KG1 (cell line): Measurements from ENCODE around the gene RAPGEF6.
"Not testable (repeated sequence)": the region's sequence is repeated elsewhere in the genome, so short reads cannot be mapped to it uniquely, and the experiment has no call there.

ENCODE experiments used
- DNase-seq: peaks from one replicate; lab custom pipeline; 2025; lab: John Stamatoyannopoulos, UW

Gene RAPGEF6

DNA sequence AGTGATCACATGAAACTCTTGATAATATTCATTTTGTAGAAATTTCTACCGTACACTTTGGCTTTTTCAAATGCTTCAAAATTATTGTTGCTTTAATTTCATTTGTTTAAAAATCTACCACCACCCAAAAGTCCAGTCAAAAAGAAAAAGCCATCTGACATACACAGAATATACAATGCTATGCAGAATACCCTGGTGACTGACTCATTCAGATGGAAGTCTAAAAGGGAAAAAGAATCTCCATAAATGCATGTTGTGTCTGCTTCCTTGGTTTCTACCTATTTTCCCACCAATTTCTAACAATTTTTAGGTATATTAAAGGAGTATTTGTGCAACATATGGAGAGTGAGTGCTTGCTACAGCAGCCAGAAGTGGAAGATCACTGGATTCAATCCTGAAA lies 9.3 kb upstream of the RAPGEF6 start:
- no peak for DNase-seq

DNA sequence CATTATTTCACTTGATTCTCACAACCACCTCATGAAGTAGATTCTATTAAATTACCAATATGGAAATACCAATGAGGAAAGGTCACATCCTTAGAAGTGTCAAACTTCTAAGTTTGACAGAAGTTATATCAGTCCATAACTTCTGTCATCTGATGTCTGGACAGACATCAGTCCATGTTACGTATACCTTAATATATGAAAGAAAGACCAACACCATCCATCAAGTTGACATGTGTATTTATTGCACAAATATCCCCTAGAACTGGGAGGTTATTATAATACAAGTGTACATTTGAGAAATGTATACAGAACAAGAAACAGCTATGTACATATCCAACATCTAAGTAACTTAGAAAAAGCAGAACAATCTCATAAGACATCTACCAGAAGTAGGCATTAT lies 6.5 kb upstream of the RAPGEF6 start:
- no peak for DNase-seq

DNA sequence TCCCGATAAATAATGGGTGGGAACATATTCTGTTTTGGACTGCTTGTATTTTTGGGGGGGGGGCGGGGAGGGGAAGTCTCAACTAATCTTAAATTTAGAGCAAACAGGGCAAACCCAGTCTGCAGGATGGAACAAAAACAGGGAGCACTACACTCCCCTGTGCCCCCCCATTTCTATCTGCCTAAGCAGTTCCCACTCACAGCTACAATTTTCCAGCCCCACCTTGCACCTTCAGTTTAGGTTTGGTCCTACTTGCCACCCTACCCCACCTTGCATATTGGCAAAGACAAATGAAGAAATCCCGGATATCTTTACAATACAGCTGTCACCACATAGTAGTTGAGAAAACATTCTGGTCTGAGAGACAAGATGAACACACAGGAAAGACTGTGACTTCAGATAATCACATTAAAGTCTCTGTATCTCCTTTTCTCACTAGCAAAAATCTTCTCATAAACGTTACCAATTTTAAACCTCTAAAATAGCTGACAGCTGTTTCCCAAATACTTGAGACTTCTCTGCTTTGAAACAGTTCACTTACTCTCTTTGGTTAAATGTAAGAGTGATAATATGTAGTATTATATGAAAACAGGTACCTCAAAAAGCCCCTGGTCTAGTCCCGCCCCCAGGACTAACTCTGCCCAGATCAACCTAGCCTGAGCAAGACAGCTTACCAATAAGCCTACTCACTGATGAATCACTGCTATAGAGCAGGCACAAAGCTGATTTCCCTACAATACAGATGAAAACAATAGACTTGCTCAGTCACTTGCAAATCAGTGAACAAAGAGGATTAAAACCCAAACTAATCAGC lies 5.2 kb upstream of the RAPGEF6 start:
- DNase-seq, result peak; percentile 25

DNA sequence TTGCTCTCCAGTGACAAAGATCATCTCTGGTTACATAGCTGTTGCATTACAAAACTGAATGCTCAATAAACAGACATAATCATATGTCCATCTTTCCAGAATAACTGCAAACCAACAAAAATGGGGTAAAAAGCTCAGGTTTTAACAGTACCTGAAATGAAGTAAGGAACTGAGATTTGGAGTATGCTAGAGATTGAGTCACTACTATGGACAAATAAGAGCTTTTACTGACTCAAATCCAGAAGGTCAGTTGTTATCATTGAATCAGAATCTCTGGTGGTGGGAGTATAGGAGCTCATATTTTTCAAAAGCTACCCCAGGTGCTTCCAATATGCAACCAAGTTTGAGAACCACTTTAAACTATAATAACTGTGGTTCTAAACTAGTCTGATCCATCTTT lies 4.1 kb upstream of the RAPGEF6 start:
- no peak for DNase-seq

DNA sequence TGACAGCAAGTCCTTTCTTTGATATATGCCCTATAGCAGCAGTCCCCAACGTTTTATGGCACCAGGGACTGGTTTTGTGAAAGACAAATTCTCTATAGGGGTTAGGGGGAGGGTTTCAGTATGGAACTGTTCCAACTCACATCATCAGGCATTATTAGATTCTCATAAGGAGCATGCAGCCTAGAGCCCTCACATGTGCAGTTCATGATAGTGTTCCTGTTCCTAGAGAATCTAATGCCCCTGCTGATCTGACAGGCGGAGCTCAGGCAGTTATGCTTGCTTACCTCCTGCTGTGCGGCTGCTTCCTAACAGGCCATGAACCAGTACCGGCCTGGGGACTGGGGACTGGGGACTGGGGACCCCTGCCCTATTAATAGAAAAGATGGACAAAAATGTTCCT lies 2.7 kb upstream of the RAPGEF6 start:
- no peak for DNase-seq

DNA sequence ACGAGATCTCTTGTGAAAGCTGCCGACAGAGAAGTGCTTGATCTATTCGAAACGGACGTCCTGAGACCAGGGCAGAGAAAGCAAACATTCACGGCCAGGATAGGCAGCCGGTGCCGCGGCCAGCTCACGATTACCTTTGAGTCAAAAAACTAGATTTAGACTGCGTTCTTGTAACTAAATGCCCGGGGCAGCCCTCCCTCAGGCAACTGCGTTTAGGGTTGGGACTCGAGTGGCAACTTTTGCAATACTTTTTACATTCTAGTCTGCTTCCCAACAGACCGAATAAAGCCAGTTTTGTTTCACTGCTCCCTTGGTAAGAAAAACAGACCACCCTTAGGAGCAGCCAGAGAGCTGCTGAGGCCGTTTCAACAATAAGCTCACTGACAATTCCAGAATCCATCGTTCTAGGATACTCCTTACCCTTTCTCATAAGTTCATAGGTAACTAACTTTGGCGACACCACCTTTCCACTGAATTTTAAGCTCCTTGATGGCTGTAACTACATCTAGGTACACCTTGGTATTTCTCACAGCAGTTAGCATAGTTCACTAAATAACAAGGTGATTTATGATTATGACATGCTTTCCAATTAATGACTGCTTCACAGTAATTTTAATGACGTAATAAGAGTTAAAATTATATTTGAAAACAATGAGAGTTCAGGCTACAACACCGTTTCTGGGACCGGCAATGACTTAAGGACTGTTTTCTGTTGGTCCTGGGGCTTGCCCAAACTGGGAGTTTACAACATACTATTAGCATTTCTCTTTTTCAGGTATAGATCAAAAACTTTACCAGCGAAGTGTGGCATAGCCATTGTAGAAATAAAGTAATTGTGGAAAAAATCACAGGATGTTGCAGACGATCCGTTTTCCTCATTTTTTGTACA lies 899 bp upstream of the RAPGEF6 start:
- no peak for DNase-seq

DNA sequence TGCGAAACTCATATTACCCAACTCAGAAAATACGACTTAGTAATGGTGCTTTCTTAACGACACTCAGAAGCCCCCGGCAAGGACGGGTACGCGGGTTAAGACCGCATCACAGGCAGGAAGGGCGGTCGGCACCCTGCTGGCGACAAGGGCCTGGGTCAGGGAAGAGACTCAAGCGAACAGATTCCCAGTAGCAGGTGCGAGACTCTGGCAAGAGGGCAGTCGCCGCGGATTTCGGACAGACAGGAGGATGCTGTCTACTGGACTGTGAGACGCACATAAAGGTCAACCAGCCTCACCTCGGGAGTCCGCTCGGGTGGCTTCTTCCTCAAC lies 398 bp downstream of the RAPGEF6 start:
- no peak for DNase-seq

DNA sequence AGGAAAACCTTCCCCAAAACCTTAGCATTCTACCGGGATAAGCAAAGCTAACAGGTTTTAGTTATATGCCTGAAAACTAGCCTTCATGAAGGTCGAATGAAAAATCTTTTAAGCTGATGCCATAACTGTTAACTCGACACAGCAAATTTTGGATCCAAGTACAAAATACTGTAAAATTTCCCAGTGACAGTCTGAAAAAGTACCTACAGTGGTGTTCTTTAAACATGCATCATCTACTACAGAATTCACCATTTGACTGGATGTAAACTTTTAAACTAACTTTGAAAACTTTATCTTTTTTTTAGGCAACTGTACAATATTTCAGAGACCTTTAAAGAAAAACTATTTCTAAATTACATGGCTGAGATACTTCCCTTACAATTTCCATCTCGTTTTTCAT lies 791 bp downstream of the RAPGEF6 start:
- no peak for DNase-seq

DNA sequence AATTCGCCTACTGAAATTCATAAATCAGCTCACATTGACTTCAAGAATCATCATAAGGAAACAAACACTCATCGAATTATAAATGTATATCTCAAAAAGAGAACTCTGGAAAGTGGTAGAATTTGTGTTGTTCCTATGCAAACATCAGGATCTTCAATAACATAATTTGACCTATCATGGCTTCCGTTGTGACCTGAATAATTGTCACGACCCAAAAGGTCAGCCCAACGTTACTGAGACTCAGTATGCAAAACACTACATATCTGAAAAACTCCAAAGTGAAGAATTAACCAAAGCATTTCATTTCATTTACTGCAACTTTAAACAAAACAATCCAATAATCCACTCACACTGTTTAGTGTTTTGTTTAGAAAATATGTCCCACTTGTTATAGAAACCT lies 1.2 kb downstream of the RAPGEF6 start:
- no peak for DNase-seq

DNA sequence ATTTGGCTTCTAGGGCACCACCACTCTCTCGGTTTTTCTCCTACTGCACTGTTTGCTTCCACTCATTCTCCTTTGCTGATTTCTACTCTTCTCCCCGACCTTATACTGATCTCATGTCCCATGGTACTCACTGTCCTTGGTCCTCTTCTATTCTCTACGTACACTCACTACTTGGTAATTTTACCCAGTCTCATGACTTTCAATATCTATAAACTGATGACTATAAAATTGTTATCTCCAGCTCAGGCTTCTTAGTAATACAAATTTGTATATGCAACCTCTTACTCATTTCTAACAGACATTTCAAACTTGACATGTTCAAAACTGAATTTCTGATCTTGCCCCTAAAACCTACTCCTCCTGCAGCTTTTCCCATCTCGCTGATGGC lies 4.1 kb downstream of the RAPGEF6 start:
- no peak for DNase-seq

DNA sequence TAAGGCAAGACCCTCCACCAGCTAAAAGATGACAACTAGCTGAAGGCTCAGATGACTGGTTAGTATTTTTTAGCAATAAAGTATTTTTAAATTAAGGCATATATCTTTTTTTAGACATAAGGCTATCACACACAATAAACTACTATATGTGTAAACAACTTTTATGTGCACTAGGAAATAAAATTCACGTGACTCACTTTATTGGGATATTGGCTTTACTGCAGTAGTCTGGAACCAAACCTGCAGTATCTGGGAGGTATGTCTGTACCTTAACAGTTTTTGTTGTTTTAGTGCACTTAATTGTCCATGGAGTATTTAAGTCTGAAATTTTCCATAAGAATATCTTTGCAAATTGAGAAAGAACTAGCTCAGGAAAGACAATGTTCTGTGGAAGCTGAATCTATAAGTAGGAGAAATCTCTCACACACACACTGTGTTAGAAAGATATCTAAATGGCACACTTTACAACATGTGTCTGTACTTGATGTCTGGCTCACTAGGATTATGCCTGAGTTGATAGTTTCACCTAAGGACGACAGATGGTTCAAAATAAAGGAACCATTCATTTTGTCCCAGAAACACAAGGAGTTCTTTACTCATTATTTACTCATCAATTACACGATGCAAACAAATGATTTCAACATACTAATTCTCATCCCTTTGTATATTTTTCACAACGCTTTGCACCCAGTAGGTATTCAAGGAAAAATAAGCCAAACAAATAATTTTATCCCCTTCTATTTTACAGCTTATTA lies 4.6 kb downstream of the RAPGEF6 start:
- DNase-seq, result no peak

DNA sequence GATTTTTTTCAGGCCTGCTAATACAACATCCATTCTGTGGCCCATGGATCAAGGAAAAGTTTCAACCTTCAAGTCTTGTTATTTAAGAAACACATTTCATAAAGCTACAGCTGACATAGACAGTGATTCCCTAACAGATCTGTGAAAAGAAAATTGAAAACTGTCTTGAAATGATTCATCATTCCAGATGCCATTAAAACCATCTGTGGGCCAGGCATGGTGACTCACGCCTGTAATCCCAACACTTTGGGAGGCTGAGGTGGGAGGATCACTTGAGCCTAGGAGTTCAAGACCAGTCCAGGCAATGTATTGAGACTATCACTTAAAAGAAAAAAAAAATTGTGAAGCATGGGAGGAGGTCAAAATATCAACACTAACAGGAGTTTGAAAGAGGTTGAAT lies 6.0 kb downstream of the RAPGEF6 start:
- no peak for DNase-seq

DNA sequence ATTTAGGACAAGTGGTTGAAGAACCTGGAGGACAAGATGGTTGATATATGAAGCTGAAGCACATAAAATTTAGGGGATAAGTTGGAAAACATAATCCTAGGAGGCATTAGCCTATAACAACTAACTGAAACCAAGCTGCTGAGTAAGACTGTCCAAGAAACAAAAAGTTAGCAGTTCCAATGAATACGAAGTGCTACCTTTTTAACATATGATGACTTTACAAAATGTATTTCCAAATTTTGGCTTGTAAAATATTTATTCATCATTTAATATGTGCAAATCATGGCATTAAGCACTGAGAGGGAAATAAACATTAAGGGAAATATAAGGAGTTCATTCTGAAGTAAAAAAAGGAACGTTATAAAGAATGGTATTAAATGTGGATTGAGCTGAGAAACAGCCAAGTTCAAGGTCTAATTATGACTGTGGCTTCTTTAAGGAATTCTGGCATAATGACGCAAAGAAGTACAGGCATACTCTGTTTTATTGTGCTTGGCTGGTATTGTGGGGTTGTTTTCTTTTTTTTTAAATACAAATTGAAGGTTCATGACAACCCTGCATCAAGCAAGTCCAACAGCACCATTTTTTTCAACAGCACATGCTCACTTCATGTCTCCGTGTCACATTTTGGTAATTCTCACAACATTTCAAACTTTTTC lies 7.7 kb downstream of the RAPGEF6 start:
- no peak for DNase-seq

DNA sequence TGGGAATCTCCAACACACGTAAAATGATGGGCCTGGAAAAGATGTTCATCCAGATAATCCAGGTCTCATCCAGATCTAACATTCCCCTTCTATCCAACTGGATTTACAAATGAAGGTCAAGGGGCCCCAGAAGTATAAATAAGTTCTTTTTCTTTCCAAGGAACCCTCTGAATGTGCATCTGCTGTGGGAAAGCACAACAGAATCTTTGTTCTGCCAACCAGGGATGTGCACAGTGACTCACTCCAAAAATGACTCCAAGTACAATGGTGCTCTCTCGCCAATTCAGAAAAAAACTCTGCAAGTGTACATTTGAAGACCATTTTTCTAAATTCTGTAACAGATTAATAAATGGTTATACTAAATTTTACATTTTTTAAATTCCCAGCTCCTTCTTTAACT lies 12.4 kb downstream of the RAPGEF6 start:
- no peak for DNase-seq

DNA sequence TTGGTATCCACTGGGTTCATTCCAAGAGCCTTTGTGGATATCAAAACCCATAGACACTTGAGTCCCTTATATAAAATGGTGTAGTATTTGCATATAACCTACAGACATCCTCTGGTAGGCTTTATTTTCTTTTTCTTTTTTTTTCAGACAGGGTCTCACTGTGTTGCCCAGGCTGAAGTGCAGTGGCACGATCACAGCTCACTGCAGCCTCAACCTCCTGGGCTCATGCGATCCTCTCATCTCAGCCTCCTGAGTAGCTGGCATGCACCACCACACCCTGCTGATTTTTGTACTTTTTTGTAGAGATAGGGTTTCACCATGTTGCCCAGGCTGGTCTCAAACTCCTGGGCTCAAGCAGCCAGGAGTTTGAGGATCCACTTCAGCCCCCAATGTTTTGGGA lies 13.9 kb downstream of the RAPGEF6 start:
- not testable (repeated sequence) for DNase-seq

DNA sequence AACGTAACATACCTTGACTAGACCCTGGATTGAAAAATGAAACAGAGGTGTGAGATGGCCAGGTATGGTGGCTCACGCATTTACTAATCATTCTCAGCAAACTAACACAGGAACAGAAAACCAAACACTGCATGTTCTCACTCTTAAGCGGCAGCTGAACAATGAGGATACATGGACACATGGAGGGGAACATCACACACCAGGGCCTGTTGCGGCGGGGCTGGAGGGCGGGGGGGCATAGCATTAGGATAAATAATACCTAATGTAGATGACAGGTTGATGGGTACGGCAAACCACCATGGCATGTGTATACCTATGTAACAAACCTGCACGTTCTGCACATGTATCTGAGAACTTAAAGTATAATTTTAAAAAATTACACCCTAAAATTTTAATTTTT lies 15.9 kb downstream of the RAPGEF6 start:
- DNase-seq, result no peak

DNA sequence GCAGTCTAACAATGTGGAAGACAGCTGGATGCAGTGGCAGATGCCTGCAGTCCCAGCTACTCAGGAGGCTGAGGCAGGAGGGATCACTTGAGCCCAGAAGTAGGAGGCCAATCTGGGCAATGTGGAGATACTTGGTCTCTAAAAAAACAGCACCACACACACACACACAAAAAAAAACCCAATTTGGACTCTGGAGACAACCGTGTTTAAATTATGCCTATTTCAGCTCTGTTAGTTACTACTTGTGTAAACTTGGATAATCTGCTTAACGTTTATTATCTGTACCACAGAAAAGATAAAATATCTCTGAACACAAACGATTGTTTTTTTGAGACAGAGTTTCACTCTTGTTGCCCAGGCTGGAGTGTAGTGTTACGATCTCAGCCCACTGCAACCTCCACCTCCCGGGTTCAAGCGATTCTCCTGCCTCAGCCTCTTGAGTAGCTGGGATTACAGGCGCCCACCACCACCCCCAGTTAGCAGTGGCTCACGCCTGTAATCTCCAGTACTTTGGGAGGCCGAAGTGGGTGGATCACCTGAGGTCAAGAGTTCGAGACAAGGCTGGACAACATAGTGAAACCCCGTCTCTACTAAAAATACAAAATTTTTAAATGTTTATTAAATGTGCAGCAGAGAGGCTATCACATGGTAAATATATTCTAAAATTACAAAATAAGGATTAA lies 17.7 kb downstream of the RAPGEF6 start:
- DNase-seq, result no peak

DNA sequence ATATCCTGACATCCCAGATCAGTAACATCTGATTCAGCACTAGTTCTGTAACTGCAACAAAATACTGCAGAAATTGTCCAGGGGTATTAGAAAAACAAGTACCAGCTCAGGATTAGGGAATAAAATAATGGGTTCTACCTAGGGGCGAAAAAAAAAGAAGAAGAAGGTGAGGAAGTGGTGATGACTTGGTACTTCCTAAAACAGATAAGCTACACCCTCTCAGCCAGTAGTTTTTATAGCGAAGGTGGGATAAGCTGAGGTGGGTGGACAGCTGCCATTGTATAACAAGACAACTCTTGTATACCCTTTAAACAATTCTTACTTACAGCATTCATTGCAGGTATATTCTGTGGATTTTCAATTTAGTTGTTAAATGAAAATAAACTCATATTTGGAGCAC lies 19.1 kb downstream of the RAPGEF6 start:
- DNase-seq, result no peak

DNA sequence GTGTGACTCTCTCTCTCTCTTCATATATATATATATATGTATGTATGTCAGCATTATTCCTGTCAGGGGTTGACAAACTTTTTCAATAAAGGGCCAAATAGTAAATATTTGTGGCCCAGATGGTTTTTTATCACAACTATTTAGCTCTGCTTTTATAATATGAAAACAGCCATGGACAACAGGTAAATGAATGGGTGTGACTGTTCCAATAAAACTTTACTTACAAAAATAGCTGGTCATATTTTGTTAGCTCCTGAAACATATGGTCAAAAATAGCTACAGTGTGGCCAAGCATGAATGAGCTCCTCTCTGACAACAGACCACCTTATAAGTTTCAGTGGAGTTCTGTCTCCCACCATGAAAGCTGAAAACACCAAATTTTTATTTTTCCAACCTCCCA lies 21.6 kb downstream of the RAPGEF6 start:
- DNase-seq, result no peak

DNA sequence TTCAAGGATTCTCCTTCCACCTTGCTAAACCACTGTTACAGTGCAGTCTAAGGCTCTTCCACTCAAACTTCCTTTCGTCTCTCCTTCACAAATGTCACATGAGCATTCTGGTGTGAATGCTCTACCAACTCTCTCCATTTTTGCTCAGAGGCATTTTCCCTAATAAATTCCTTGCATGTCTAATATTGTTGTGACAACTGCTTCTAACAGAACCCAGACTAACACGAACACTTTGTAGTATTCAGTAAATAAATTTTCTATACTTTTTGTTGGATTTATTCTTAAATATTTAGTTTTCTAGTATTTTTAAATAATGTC lies 24.0 kb downstream of the RAPGEF6 start:
- DNase-seq, result no peak

DNA sequence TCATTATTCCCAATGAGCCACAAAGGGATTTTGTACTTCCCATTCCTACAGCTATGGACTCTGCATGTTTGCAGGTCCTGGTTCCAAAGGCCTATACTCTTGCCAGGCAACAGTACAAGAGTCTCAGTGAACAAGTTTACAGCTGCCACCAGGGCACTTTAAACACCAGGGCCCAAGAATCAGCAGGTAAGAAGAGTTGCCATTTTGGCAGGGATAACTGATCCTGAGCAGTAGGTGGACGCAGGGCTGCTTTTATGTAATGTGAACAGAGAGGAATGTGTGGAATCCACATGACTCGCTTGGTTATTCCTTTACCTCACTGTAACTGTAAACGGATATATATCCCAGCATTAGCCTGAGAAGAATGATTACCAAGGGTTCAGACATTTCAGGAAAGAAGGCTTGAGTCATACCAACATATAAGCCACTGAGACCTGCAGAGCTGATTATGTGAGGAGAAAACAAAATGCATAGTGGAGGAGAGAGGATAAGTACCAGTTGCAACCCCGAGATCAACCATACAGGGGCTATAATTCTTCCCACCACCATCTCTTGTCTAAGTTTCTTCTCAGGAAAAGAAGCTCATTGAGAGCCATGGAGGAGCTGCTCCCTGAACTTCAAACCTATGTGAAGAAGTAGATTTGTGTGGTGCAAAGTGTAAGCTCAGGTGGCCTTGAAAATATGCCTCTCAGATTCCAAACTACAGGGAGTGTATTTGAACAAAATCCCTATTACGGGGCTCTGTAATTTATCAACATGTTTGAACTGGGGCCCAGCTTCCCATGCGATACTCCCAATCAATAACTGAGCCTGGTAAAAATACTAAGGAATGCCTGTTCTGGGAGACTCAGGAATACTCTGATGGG lies 24.6 kb downstream of the RAPGEF6 start:
- DNase-seq, result no peak
